Stimulated activated CD4-positive, alpha-beta T cell treated with anti-CD3 and anti-CD28 coated beads, Interleukin-4, amount 100 ng/mL, for 48 hours (primary cell): Measurements from ENCODE around the gene EIF6.
"Not testable (repeated sequence)": the region's sequence is repeated elsewhere in the genome, so short reads cannot be mapped to it uniquely, and the experiment has no call there.

Experiments
- DNase-seq, 2 donors: peaks; one replicate each; pipeline ENCODE4 v3.0.0-alpha.2; 2020; ENCODE audit warnings: low read depth in 2 of 2

The EIF6 gene

DNA sequence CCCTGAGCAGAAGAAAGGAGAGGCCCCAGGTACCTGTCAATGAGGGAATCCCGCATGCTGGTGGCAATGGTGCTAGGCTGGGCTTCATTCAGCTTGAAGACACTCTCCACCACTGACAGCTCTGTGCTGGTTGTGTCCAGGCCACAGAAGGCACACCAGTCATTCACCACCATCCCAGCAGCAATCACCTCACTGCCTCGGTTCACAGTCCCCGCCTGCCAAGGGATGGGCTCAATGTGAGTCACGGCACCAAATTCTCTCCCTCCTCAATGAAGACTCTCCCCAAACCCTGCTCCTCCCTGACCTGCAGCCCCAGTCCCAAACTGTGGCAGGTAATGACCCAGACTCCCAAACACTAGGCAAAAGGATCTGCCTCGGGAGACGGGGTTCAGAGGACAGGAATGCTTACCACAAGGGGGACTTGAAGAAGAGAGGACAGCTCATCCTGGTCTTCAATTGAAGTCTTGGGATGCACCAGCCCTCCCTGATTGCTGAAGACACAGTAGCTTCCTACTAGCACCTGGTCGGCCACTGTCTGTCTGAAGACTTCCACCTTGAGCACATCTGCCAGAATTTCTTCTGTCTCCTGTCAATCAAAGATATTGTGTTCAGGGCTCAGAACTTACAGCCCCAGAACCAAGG, 4.9 kb downstream of the EIF6 start:
- no peak for DNase-seq

DNA sequence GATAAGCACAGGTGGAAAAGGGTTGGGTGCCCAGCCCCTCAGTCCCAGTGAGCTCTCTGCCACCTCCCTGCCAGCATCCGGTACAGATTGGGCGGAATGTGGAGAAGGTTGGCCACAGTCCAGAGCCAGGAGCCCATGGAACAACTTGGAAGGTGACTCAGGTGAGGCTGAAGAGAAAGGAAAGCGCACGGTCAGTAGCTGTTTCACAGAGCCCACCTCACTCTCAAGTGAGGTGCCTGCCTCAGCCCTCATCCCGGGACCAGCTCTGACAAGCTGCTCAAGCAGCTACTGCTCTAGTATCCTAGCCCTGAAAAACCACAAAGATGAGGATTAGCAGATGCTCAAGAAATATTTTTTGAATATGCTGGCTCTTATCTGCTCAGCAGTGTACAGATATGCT, 5.5 kb downstream of the EIF6 start:
- DNase-seq: no peak

- peak; percentile 81 to 86 for DNase-seq
Observed at GRCh38 chr20:35277531-35278395, 6.8 kb downstream of the EIF6 start, which contains the start of gene MMP24OS. MMP24OS (minus strand) TSS chr20:35278122; CDS start chr20:35277929, 193 bp downstream.

- DNase-seq: no peak
Observed at GRCh38 chr20:35277127-35277526, 7.4 kb downstream of the EIF6 start.

- DNase-seq: no peak
Observed at GRCh38 chr20:35276408-35276807, 8.2 kb downstream of the EIF6 start.

DNA sequence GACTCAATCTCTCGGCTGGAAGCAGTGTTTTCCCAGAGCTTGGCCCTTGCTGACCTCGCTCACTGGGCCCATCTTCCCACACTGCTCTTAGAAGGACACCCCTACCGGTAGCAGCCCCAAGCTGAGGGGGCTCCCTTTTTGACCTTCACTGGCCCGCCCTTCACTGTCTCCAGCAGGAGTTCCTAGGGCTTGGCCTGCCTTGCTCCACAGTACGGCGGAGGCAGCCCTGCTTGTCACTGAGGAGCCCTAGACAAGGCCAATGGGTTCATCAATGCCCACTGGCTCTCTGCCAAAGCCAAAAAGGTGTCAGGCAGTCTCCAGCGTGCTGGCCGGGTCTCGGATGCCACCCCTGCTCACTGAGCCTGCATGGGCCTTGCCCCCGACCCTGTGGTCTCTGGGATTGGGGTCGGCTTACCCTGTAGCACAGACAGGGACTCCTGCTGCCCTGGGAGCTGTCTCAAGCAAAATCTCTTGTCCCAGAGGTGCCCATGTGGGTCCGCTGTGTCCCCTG, 8.8 kb downstream of the EIF6 start:
- DNase-seq: no peak

- no peak for DNase-seq
Observed at GRCh38 chr20:35274172-35275092, 10.1 kb downstream of the EIF6 start.

GRCh38 chr20:35273449-35274171, 11.0 kb downstream of the EIF6 start:
- no peak for DNase-seq

DNA sequence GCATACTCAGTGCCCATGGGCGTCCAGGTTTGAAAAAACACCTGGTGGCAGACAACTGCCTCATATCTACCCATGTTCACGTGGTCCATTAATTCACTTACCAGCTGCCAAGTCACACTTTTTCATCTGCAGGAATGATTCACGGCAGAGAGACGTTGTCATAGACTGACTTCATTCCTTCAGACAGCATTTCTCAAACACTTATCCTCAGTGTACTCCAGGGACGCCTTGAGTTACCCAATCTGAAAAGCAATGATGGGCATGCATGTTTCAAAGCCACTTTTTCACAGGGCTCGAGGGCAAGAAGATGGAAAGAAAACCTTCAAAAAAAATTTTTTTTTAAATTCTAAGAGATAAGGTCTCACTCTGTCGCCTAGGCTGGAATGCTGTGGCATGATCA, 12.7 kb downstream of the EIF6 start:
- DNase-seq: no peak

GRCh38 chr20:35271073-35271882, 13.3 kb downstream of the EIF6 start:
- no peak for DNase-seq

GRCh38 chr20:35270021-35270902, 14.3 kb downstream of the EIF6 start:
- DNase-seq: no peak

- peak; percentile 32 to 47 for DNase-seq
Observed at GRCh38 chr20:35269055-35269781, 15.4 kb downstream of the EIF6 start.

DNA sequence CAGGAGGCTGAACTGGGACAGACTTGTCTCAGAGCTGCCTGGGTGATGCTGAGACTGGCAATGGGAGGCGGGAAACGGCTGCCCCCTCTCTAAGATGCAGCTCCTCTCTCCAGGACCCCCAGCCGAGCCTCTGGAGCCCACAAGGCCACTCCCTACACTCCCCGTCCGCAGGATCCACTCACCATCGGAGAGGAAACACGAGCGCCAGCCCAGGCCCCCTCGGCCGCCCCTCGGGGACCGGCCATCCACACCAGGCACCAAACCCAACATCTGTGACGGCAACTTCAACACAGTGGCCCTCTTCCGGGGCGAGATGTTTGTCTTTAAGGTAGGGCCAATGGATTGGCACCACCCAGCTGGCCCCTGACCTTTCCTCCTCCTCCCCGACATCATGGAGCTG, 17.5 kb downstream of the EIF6 start:
- DNase-seq: no peak

- no peak for DNase-seq
Observed at GRCh38 chr20:35264755-35265154, 19.8 kb downstream of the EIF6 start.

DNA sequence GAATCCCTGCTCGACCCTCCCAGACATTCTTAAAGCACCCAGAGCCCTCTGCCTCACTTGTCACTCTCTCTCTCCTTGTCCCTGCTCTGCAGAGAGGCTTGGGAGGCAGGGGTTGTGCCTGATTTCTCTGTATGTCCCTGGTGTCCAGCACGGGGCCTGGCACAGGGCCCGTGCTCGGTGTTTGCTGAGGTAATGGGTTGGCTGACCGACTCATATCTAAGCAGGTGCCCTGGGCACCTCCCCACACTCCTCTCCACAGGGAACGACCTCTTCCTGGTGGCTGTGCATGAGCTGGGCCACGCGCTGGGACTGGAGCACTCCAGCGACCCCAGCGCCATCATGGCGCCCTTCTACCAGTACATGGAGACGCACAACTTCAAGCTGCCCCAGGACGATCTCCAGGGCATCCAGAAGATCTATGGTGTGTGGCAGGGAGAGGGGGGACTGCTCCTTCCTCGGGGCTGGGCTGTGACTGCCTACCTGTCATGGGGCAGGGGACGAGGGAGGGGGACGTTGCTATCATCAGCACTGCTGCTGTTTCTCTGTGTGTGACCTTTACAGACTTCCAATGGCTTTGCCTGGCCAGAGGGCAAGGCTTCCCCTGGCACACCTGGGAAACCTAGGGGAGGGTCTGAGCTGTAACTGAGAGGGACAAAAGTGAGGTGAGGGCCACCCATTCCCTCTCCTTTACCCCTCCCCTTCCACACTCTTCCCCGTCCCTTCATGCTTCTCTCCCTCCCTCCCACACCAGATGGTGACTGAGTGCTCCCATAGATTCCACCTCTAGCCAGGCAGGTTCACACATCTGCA, 20.8 kb downstream of the EIF6 start:
- DNase-seq: no peak

GRCh38 chr20:35262731-35263531, 21.6 kb downstream of the EIF6 start:
- DNase-seq: not testable (repeated sequence)

DNA sequence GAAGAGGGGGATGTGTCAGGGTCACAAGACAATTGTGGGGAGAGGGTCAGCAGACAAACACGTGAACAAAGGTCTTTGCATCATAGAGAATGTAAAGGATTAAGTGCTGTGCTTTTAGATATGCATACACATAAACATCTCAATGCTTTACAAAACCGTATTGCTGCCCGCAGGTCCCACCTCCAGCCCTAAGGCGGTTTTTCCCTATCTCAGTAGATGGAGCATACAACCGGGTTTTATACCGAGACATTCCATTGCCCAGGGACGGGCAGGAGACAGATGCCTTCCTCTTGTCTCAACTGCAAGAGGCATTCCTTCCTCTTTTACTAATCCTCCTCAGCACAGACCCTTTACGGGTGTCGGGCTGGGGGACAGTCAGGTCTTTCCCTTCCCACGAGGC, 22.3 kb downstream of the EIF6 start:
- DNase-seq: not testable (repeated sequence)
